HG03064 (cell line): ENCODE measurements around the gene ZNF728.
"Not testable (repeated sequence)": the region's sequence is repeated elsewhere in the genome, so short reads cannot be mapped to it uniquely, and the experiment has no call there.

Experiments
- ATAC-seq: cut with Tn5 transposase; IDR thresholded peaks from one replicate; pipeline ENCODE4 v1.9.1; 2021; ENCODE audit warnings: low read depth; ENCODE audit not compliant: unreplicated experiment

Gene ZNF728

GRCh38 chr19:23002690-23003422, at the start of gene ZNF728:
ZNF728 (minus strand) TSS chr19:23003176; CDS start chr19:23003030, 146 bp downstream.
- no peak for ATAC-seq

DNA sequence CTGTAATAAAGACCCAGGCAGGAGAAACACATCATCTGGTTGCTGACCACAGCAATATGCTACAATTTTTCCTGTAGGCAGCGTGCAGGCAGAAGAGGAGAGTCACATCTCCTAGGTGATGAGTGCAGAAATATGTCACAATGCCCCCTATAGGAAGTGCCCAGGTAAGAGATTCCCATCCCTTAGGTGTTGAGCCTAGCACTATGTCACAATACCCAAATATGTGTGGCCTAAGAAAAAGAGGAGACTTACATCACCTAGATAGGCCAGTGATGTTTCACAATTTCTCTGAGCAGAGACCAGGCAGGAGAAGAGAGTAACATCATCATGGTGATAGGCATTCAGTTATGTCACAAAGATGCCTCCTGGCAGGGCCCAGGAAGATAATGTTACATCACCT, 49.4 kb upstream of the ZNF728 start:
- ATAC-seq, result no peak

GRCh38 chr19:23049256-23049655, 46.3 kb upstream of the ZNF728 start:
- ATAC-seq, result no peak

GRCh38 chr19:23046743-23047142, 43.8 kb upstream of the ZNF728 start:
- no peak for ATAC-seq

DNA sequence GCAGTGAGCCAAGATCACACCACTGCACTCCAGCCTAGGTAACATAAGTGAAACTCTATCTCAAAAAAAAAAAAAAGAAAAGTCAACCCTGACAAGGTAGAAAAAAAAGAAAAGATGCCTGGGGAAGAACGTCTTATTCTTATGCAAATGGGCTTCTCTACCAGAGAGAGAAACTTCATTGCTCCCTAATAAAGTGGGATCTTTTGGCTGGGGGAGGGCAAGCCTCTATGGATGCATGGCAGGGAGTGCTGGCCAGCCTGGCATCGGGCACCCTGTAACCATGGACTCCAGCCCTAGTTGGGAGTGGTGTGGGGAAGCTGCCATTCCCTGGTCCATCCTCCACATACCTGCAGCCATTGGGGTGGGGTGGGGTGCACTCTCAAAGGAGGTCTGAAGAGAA, 30.7 kb upstream of the ZNF728 start:
- no peak for ATAC-seq

GRCh38 chr19:23015660-23016059, 12.7 kb upstream of the ZNF728 start:
- no peak for ATAC-seq

GRCh38 chr19:22994957-22995356, 8.0 kb downstream of the ZNF728 start:
- not testable (repeated sequence) for ATAC-seq

DNA sequence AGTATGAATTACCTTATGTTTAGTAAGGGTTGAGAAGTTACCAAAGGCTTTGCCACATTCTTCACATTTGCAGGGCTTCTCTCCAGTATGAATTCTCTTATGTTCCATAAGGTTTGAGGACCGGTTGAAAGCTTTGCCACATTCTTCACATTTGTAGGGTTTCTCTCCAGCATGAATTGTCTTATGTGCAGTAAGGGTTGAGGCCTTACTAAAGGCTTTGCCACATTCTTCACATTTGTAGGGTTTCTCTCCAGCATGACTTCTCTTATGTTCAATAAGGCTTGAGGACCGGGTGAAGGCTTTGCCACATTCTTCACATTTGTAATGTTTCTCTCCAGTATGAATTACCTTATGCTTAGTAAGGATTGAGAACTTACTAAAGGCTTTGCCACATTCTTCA, 26.7 kb downstream of the ZNF728 start:
- ATAC-seq, result no peak

GRCh38 chr19:22975546-22976136, 27.3 kb downstream of the ZNF728 start:
- not testable (repeated sequence) for ATAC-seq

GRCh38 chr19:22945560-22945959, 57.4 kb downstream of the ZNF728 start:
- no peak for ATAC-seq

GRCh38 chr19:22935151-22935550, 67.8 kb downstream of the ZNF728 start:
- no peak for ATAC-seq

GRCh38 chr19:22927576-22927975, 75.4 kb downstream of the ZNF728 start:
- not testable (repeated sequence) for ATAC-seq

DNA sequence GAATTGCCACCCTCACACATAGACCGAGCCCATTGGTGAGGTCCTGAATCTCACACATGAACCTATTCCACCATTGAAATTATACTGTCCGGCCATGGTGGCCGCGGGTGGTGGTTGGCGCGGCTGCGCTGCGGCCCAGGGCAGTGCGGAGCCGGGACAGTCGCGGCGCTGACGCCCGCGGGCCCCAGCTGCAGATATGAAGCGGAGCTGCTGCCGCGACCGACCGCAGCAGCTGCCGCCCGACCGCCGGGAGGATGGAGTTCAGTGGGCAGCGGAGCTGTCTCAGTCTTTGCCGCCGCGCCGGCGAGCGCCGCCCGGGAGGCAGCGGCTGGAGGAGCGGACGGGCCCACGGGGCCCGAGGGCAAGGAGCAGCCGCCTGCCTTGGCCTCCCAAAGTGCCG, 77.8 kb downstream of the ZNF728 start:
- not testable (repeated sequence) for ATAC-seq
